GM19455 (cell line): Measurements from ENCODE around the gene ZNF689.

Experiments used
- ATAC-seq: cut with Tn5 transposase; IDR thresholded peaks from one replicate; pipeline ENCODE4 v1.9.1; 2021; ENCODE audit not compliant: unreplicated experiment

The ZNF689 gene

DNA sequence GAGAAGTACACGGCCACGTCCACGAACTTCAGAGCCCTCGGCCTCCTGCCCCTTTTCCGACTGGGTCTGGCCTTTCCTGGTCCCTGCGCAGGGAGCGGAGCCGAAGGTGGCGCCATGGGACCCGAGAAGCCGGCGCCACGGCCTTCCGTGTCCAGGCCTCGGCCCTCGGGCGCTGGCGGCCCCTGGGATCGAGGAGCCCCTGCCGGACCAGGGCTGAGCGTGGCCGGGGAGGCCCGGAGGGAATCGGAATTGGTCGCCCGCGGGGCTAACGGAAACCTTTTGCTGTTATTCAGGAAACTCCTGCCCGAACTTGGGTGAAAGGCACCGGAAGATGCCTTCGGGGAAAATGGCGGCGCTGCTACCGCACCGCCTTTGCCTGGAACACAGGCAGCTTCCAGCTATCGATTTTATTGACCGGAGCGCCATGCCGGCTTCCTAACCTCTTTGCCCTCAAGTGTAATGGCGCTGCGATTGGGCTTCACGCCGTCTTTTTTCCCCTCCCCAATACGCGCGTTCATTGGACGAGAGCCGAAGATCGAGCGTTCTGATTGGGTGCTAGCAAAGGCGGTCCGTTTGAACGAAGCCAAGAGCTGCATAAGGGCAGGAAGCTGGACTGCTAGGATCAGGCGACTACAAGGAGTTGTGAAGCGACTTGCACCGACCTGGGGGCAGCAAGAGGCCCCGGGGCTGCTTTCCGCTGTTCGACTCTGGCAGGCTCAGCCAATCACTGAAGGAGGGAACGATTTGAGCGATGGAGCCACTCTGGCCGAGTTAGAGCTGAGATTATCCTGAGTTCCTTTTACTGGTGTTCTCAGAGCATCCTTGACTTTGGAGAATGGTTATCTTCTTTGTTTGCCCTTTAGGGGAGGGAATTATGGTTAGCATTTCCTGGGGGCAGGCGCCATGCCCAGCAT lies at the start of gene ZNF689:
TSS of gene ZNF689 (minus strand) at position 464 of the 914 bp plus-strand sequence. CDS start at position 116, 348 bp downstream.
- ATAC-seq: peak; percentile 87

DNA sequence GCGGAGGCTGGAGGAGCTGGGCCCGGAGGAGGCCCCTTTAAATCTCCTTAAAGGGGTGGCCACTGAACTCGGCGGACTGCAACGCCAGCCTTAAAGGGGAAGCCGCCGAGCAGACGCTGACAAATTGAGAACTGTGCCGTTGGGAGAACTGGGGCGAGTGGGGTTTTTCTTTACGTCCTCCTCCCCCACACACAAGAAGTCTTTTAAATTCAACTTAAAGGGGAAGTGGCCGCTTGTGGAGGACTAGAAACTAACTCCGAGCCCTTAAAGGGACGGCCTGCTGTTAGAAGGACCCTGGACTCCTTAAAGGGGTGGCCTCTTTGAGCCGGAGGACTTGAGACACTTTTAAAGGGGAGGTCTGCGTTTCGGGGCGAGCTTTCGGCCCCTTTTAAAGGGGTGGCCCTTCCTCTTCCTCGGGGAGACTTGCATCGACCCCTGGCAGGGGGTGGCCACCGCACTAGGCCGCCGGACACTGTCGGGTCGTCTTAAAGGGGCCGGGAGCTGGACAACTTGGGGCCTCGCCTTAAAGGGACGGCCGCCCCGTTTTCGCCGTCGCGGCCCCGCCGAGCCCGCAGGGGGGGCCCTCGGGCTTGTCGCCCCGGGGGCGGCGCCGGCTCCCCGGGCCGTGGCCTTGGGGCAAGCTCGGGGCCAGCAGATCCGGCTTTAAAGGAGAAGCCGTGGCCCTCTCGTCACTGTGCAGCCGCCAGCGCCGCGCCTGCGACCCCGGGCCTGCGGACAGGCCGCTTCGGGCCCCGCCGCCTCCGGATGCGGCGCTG lies 48.7 kb upstream of the ZNF689 start:
- peak; percentile 28 for ATAC-seq

DNA sequence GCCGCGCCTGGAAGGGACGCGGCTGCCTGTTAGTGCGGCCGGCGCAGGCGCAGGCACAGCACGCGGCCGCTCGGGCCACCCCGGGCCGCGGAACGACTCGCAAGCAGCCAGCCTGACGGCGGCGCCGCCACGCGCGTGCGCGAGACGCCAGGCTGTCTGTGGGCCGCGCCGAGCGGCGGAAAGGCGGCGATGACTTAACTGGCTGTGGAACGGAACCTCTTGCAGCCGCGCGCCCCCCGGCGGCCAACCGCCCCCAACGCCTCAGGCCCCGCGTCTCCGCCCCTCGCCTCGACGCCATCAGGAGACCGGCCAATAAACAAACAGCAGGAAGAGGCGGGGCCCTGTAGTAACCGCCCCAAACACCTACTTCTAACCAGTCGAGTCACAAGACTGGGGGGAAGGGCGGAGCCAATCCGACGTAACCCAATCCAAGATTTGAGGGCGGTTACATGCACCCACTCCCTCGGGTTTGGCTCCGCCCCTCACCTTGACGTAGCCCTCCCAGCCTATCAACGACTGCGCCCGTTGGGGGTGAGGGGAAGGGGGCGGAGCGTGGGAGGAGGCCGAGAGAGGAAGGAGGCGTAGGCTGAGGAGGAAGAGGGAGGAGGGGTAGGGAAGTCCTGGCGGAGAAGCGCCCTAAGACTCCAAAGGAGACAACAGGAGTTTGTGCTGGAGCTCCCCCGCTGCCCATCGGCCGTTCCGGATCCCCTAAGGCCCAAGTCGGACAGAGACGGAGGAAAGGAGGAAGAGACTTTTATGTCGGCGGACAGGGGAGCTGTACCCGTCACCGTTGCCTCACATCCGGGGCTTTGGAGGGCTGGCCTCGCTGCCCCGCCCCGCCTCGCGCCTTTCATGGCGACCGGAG lies 47.9 kb upstream of the ZNF689 start, which contains the start of gene FBRS:
TSS of gene FBRS (plus strand) at position 566 of the 865 bp plus-strand sequence. CDS start 1,088 bp downstream, outside the sequence.
- ATAC-seq: peak; percentile 76

DNA sequence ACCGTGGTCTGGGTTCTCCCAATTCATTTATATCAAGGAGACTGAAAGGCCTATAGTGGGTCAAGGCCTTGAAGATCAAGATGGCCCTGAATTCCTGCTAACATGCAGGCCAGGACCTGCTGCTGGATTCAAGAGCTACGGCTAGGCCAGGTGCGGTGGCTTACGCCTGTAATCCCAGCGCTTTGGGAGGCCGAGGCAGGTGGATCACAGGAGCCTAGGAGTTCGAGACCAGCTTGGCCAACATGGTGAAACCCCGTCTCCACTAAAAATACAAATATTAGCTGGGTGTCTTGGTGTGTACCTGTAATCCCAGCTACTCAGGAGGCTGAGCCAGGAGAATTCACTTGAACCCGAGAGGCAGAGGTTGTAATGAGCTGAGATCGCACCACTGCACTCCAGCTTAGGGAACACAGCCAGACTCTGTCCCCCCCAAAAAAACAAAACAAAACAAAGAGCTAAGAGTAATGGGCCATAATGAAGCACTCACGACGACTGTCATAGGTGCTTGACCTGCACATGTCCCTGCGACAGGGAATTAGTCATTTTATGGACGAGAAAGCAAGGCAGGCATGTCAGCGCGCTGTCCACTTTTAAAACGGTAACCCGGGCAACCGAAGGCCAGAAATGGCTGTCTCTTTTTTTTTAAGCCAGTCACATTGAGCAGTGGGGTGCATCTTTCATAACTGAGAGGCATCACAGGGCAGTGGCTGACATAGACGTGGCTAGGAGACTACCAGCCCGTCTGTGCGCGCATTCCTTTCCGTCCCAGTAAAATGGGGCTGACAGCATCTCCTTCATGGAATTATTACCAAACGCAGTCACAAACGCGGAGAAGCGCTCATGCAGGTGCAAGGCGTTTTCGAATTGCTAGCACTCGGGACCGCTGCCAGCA lies 47.0 kb upstream of the ZNF689 start:
- no peak for ATAC-seq

DNA sequence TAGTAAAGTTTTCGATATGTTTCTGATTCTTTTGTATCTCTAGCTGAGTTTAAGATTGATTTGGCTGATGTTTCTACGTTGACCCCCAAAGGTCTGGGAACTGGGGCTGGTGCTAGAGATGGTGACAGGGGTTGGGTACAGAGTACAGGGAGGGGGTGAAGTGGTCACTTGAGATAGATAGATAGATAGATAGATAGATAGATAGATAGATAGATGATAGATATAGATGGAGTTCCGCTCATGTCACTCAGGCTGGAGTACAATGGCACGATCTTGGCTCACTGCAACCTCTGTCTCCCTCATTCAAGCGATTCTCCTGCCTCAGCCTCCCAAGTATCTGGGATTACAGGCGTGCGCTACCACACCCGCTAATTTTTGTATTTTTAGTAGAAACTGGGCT lies 46.2 kb upstream of the ZNF689 start:
- no peak for ATAC-seq

DNA sequence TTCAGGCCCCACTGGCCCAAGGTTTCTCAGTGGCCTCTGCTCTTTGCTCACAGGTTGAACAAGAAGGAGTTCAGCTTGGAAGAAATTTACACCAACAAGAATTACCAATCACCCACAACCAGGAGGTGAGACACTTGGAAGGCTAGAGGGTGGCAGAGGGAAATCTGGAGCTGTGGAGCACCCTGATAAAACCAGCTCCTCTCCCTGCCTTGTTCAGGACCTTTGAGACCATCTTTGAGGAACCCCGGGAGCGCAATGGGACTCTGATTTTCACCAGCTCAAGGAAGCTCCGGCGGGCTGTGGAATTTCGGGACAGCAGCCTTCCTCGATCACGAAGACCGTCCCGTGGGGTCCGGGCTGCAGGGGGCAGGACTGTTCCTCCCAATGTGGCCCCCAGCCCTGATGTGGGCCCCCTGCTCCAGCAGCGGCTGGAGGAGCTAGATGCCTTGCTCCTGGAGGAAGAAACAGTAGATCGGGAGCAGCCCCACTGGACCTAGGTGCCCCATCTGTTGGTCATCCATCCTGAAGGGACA lies 45.7 kb upstream of the ZNF689 start:
- ATAC-seq: no peak

DNA sequence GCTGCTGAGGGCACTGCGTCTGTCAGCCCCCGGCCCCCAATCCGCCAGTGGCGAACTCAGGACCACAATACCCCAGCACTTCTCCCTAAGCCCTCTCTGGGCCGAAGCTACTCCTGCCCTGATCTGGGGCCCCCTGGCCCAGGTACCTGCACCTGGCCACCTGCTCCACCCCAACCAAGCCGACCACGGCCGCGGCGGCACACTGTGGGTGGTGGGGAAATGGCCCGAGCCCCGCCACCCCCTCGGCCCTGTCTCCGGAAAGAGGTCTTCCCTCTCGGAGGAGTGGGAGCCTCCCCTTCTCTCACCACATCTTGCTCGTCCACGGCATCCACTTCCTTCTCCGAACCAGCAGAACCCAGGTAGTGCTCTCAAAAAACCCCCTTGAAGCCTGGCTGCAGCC lies 44.7 kb upstream of the ZNF689 start:
- ATAC-seq: no peak

DNA sequence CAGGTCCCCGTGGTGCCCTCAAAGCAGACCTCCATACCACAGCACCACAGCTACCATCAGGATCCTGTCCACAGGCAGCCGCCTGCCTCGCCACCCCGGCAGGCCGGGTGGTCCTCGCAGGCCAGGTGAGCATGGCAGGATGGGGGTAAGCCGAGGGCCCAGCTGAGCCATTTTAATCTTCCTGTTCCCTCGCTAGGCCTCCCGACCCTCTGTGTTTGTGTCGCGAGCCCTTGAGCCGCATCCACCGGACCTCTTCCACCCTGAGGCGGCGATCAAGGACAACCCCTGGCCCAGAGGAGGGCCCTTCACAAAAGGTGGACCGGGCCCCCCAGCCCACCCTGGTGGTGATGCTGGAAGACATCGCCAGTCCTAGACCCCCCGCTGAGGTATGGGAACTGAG lies 42.5 kb upstream of the ZNF689 start:
- ATAC-seq: no peak

DNA sequence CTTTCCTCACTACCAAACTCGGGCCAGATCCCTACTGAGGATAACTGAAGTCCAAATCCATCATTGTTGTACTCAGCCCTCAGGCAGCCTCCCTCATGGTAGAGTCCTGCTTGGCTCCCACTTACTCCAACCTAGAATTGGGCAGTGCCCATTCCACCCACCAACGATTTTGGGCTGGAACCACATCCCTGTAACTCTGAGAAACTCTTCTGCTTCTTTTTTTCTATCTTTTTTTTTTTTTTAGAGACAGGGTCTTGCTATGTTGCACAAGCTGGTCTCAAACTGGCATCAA lies 41.8 kb upstream of the ZNF689 start:
- ATAC-seq: no peak

DNA sequence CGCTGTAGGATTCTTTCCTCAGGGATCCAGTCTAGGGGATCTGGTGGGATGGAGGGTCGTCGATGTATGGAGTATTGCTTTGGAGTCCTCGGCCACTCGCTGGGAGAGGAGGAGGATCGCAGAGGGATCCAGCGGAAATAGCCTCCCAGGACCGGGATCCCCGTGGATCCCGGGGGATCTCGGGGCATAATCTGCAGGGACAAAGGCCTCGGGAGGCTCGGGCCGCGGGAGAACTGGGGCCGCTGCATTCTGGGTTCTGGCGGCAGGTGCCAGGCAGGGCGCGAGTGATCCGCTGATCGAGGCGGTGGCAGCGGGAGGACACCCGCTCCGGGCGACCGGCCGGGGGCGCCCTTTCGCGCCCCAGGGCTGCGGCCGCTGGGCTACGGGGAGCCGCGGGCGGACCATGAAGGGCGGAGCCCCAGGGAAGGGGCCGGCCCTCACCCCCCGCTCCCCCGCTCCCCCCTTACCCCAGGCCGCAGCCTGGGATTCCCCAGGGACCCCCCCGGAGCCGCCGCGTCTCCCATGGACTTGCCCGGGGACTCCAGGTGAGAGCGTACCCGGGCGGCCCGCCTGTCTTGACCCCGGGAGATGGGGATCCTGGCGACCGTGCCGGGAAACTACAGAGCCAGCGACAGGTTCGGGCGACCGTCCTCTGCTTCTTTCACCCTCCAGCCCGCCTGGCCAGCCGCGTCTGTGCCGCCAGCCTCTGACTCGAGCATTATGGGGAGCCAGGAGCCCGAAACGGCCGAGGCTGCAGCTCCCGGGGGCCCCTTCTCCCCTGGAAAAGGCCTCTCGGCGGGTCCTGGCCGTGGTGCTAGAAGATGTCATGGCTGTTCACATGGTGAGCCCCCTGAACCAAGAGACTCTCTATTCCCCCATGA lies 41.2 kb upstream of the ZNF689 start:
- ATAC-seq: peak; percentile 45

DNA sequence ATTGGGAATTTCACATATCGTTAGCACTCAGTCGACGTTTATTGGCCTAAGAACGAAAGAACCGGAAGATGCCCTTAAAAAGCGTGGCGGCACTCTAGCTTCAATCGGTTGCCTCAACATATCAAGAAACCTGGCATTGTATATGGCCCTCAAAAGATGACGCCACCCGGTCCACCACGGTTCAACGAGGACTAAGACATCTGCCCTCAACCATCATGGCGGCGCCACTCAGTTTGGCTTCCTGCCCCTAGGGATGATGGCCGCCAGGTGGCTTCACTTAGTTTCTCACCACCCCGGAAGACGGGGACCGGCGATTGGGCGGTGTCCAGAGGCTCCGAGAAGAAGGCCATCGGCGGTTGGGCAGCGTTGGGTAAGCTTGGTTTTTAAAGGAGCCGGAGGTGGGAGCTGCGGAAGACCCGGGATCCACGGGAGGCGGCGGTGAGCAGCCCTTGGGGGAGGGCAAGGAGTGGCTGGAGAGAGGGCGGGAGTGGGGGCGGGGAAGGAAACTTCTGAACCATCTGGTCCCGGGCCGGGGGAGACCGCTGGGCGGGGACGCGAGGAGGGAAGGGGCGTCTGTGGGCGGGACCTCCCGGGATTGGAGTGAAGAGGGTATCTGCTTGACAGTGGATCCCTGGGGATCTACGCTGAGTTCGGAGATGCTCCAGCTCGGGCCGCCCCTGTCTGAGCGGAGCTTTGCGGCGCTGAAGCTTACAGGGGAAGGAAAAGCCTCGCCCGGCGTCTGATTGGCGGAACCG lies 40.4 kb upstream of the ZNF689 start, which contains the start of gene PRR14:
TSS of gene PRR14 (plus strand) at position 592 of the 755 bp plus-strand sequence. CDS start 686 bp downstream, outside the sequence.
- peak; percentile 58 for ATAC-seq

DNA sequence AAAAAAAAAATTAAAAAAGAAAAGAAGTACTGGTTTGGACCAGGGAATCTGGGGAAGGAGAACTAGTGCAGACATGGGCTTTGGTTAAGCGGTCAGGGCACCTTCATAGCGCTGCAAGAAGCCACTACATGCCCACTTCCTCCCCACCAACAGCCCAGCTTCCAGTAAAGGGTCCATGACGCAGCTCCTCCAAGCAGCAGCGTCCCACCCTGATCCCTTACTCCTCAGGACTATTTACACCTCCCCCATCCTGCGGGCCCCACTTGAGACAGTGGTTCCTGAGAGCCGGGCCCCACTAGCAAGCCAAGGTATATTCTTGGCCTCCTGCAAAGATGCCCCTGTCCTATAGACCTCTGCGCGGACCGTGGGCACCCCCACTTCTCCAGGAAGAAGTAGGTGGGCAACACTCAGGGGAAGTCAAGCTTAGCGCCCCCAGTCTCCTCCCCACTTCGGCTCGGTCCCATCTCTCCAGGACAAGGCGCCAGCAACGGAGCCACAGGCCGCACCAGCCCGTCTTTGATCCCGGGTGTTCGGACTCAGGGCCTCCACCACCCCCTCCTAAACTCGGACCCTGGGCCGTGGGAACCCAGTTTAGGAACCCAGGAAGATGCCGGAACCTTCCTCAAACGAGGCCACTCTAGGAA lies 39.7 kb upstream of the ZNF689 start:
- ATAC-seq: peak; percentile 9

DNA sequence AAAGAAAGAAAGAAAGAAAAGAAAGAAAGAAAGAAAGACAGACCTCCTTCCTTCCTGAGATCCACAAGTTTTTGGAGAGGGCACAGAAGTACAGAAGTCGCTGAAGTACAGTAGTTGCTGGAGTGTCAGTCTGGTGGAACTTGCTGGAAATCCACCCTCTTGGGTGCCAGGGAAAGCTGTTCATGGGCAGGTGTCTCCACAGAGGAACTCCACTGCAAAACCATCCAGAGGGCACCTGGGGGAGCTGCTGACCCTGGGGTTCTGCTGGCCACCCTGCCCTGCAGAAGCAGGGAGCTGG lies 37.0 kb upstream of the ZNF689 start:
- no peak for ATAC-seq

DNA sequence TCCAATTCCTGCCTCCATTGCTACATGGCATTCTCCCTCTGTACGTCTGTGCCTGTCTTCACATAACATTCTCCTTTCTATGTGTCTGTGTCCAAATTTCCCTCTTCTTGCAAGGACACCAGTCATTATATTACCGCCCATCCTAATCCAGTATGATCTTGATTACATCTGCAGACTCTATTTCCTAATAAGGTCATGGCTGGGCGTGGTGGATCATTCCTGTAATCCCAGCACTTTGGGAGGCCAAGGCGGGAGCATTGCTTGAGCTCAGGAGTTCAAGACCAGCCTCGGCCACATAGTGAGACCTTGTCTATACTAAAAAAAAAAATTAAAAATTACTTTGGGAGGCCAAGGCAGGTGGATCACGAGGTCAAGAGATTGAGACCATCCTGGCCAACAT lies 35.5 kb upstream of the ZNF689 start:
- ATAC-seq: no peak

DNA sequence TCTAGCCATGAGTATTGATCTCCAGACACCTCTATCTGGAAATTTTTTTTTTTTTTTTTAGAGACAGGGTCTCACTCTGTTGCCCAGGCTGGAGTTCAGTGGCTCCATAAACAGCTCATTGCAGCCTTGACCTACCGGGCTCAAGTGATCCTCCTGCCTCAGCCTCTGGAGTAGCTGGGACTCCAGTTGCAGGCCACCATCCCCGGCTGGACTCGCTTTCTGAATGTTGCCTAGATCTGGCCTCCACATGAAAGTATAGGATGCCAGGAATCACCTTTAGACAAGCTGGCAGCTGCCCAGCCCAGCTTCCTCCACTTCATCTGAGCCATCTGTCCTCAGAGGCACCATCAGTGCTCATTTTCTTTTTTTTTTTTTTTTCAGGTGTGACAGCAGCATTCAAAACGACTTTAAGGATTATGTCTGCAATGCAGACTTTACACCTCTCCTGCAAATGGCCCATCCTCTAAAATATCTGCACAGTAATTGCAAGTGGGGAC lies 34.2 kb upstream of the ZNF689 start:
- ATAC-seq: no peak

DNA sequence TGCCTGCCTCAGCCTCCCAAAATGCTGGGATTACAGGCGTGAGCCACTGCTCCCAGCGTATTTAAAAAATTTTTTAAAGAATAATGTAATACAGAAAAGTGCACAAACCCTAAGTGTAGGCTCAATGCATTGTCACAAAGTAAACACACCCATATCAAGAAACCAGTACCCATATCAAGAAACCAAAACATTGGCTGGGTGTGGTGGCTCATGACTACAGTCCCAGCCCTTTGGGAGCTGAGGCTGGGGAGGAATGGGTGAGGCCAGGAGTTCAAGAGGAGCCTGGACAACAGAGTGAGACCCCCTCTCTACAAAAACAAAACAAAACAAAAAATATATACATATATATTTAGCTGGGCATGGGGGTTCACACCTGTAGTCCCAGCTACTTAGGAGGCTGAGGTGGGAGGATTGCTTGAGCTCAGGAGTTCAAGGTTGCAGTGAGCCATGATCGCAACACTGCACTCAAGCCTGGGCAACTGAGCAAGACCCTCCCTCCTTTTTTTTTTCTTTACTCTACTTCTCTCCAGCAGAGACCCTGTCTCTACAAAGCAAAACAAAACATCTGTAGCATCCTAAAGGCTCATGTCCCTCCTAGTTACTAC lies 31.3 kb upstream of the ZNF689 start:
- no peak for ATAC-seq

DNA sequence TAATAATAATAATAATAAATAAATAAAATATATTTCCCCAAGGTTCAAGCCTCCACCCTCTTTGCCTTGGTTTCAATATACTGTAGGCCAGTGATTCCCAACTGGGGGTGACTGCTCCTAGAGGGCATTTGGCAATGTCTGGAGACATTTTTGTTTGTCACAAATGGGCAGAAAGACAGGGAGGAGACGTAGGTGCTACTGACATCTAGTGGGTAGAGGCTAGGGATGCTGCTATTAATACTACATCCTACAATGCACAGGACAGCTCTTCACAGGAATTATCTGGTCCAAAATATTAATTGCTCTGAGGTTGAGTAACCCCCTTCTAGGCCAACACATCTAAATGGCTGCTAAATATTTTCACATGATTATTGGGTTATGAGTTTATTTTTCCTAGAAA lies 27.8 kb upstream of the ZNF689 start:
- ATAC-seq: no peak
